Hematopoietic multipotent progenitor cell treated with erythropoietin and hydrocortisone succinate and interleukin-3 and kit ligand, for 15 days (in vitro differentiated cells): Measurements from ENCODE around the gene DAGLA.

Source experiments
- DNase-seq: peaks from one replicate; pipeline ENCODE4 v3.0.0-alpha.2; 2015; ENCODE audit warnings: low spot score

DAGLA gene

GRCh38 chr11:61710019-61710418 lies 29.8 kb downstream of the DAGLA start:
- DNase-seq, result no peak

GRCh38 chr11:61711037-61711436 lies 30.8 kb downstream of the DAGLA start:
- DNase-seq, result no peak

GRCh38 chr11:61711498-61711897 lies 31.3 kb downstream of the DAGLA start:
- DNase-seq, result no peak

- DNase-seq, result no peak
Measured at GRCh38 chr11:61712314-61712713, 32.1 kb downstream of the DAGLA start.

- DNase-seq, result no peak
Measured at GRCh38 chr11:61712846-61713245, 32.7 kb downstream of the DAGLA start.

- no peak for DNase-seq
Measured at GRCh38 chr11:61713464-61713863, 33.3 kb downstream of the DAGLA start.

- no peak for DNase-seq
Measured at GRCh38 chr11:61713906-61714305, 33.7 kb downstream of the DAGLA start.

GRCh38 chr11:61714316-61714715 lies 34.1 kb downstream of the DAGLA start:
- DNase-seq, result no peak

GRCh38 chr11:61714916-61715315 lies 34.7 kb downstream of the DAGLA start:
- no peak for DNase-seq

GRCh38 chr11:61715867-61716266 lies 35.7 kb downstream of the DAGLA start:
- DNase-seq, result no peak

GRCh38 chr11:61716478-61717285 lies 36.5 kb downstream of the DAGLA start:
- no peak for DNase-seq

- no peak for DNase-seq
Measured at GRCh38 chr11:61717286-61718033, 37.3 kb downstream of the DAGLA start.

GRCh38 chr11:61718046-61718531 lies 37.9 kb downstream of the DAGLA start:
- no peak for DNase-seq

GRCh38 chr11:61718621-61719302 lies 38.6 kb downstream of the DAGLA start:
- no peak for DNase-seq

- no peak for DNase-seq
Measured at GRCh38 chr11:61719978-61720377, 39.8 kb downstream of the DAGLA start.

- DNase-seq, result no peak
Measured at GRCh38 chr11:61720597-61720996, 40.4 kb downstream of the DAGLA start.

GRCh38 chr11:61724437-61724836 lies 44.2 kb downstream of the DAGLA start:
- DNase-seq, result no peak

GRCh38 chr11:61725781-61726231 lies 45.6 kb downstream of the DAGLA start:
- no peak for DNase-seq

GRCh38 chr11:61726775-61727174 lies 46.6 kb downstream of the DAGLA start:
- no peak for DNase-seq

GRCh38 chr11:61727401-61727811 lies 47.2 kb downstream of the DAGLA start:
- no peak for DNase-seq

GRCh38 chr11:61728066-61728939 lies 48.1 kb downstream of the DAGLA start:
- no peak for DNase-seq

- no peak for DNase-seq
Measured at GRCh38 chr11:61728940-61729219, 48.7 kb downstream of the DAGLA start.
